Measurements from ENCODE around the gene AKT3.

Gene AKT3

GRCh38 chr1:243454328-243454997, 395.6 kb downstream of the AKT3 start:
- no peak for DNase-seq

DNA sequence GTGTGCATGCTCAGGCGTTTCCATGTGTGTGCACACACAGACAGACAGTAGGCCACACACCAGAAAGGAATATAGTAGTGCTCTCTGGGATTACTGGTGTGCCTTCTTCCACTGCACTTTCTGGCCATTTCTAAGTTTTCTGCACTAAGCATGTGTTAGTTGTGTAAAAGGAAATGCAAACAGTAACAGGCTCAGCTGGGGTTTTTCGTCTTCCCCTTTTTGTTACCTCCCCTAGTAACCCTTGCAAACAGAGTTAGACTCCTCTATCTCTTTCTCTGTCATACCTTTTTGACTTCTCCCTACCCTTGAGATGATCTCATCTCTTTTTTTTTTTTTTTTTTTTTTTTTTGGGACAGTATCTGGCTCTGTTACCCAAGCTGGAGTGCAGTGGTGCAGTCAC, 398.0 kb downstream of the AKT3 start:
- no peak for DNase-seq

GRCh38 chr1:243449373-243449772, 400.7 kb downstream of the AKT3 start:
- no peak for DNase-seq

- DNase-seq = no peak
These were observed 402.2 kb downstream of the AKT3 start for GRCh38 chr1:243447844-243448243.

DNA sequence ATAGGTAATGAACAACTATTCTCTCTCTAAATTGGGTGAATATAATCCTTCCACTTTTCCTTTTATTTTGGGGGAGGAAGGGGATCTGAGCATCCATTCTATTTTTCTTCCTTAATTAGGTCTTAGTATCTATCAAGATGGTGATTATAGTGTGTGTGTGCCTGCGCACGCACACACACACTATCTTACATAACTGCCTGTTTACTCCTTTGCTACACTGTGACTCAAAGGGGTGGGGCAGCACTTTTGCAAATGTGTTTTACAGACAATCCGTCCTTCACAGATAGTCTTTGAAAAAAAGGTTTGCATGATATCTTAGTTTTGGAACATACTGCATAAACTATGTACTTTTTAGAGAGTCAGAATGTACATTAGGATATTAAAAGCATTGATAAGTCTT, 402.7 kb downstream of the AKT3 start:
- DNase-seq = no peak

DNA sequence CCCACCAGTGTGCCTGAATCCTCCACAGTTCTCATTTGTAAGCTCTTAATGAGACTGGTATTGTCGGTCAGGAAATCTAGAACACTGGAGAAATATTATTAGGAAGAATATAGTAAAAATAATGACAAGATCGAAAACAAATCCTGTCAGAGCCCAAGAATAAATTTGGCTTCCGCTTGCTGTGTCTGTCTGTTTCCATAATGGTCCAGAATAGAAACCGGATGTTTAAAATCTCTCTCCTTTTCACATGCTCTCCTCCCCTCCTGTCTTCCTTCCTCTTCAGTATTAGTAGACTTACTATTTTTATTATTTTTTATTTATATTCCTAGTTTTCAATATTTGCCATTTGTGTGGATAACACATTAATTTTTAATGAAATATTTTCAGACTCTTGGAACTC, 406.5 kb downstream of the AKT3 start:
- DNase-seq = no peak

- no peak for DNase-seq
These were observed 408.4 kb downstream of the AKT3 start for GRCh38 chr1:243441601-243442000.

DNA sequence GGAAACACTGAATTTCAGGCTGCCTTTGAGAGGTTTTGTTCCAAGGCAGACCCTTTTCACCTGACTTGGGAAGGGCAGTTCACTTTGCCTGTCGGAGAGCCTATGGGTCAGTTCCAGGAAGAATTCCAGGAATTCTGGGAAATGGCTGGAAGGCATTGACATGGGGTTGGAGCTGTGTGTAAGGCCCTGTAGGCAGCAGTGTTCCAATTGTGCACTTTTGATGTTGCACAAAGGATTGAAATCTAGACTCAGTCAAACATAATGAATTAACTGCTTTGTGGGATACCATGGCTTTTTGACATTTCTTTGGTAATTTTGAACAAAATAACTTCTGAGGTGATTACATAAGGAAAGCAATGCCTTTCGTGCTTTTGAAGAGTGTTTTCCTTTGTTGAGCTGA, 409.6 kb downstream of the AKT3 start:
- DNase-seq = no peak

- no peak for DNase-seq
These were observed 411.2 kb downstream of the AKT3 start for GRCh38 chr1:243438815-243439214.

Data from NCI-H446 treated with DMSO at 0.1 percent for 48 hours (cell line).